ENCODE measurements around the gene FXYD6.

DNA sequence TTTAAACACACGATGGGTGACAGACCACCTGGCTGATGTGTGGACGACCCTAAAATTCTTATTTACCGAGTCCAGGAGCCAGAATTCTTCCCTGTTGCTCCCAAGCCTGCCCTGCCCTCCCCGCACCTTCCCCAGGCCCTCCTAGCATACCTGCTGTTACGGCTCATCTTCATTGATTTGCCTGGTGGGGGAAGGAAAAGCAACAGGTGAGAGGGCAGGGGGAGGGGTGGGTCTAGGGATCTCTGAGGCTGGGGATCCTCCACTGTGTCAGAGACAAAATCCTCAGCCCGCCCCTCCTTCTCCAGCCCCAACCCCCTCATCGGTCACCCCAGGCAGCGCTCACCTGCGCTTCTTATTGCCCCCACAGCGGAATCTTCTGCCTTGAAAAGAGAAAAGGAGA lies 55.9 kb downstream of the FXYD6 start:
- TF ChIP-seq CTCF (IDR thresholded peaks at IDR 0.05) (no peak), POLR2A (IDR thresholded peaks at IDR 0.05) (no peak)
